GM19372 (cell line): ENCODE results near the gene NUDT3.
A peak's percentile ranks its signal among the peaks of the same experiment; 100 is the strongest.
"Not testable (repeated sequence)": the region's sequence is repeated elsewhere in the genome, so short reads cannot be mapped to it uniquely, and the experiment has no call there.

Experiments used
- ATAC-seq: cut with Tn5 transposase; IDR thresholded peaks from one replicate; pipeline ENCODE4 v1.9.1; 2021; ENCODE audit warnings: mild to moderate bottlenecking, low read depth, moderate library complexity; ENCODE audit not compliant: unreplicated experiment

The NUDT3 gene

DNA sequence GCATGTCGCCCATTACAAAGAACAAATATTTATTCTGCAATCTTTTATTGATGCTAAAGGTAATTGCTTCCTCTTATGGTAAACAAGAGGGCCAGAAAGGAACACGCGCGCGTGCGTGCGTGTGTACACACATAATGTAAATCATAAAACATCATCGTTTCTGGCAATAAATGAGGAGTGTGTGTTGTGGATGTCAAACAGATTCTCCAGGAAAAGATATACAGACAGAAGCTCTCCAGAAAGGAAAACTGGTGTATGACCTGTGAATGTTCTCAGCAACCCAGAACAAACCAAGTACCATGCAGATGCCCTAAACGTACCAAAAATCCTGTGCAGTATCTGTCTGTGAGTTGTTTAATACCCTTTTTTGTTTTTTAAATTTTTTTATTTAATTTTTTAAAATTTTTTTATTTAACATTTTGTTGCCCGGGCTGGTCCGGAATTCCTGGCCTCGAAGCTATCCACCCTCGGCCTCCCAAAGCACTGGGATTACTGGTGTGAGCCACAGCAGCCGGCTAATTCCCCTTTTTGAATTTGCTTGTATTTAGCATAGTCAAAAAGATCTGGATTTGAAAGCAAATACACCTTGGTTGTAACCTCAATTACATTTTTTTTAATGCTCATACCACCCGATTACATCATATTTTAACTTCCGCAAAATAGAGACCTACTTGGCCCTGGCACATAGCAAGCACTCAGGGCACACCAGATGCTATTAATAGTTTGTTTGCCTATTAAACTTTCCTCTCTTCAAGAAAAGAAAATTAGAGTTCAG lies 909 bp upstream of the NUDT3 start:
- ATAC-seq, result no peak

GRCh38 chr6:34391786-34392496 lies 528 bp downstream of the NUDT3 start:
- ATAC-seq, result peak; percentile 34

GRCh38 chr6:34391473-34391785 lies 1.0 kb downstream of the NUDT3 start:
- no peak for ATAC-seq

DNA sequence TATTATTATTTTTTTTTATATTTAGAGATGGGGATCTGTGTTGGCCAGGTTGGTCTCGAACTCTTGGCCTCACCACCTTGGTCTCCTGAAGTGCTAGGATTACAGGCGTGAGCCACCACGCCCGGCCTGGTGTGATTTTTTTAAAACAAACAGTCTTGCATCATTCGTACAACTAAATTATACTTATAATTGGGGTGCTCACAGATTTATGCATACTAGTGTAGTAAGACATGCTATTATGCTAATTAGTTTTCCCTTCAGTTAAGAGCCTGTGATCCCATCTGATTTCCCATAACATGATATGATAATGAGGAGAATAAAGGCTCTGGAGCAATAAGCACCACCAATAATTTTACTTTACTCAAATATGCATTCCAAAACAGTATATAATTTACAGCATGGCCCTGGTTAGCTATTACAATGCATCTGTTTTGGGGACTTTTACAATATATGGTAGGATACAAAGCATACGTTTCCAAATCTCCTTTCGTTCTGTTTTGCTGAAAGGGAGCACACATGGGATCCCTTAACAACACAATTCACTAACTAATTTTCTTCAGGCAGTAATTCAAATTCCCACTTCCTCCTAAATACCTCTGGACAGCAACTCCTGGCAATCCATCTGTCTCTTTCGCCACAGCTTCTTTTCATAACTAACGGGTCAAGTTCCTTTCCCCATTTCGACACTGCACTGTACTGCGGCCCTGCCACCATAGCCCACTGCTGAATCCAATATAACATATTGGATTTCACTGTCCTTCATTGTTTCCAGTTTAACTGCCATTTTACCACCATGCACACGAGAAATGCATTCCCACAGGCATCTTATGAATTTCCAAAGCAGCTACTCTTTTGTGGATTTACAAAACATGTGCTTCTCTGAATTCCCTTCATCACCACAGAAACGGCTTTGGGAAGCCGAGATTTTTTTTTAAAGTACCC lies 1.7 kb downstream of the NUDT3 start:
- no peak for ATAC-seq

- ATAC-seq, result no peak
Measured at GRCh38 chr6:34389034-34389433, 3.4 kb downstream of the NUDT3 start.

- ATAC-seq, result no peak
Measured at GRCh38 chr6:34388421-34388820, 4.0 kb downstream of the NUDT3 start.

DNA sequence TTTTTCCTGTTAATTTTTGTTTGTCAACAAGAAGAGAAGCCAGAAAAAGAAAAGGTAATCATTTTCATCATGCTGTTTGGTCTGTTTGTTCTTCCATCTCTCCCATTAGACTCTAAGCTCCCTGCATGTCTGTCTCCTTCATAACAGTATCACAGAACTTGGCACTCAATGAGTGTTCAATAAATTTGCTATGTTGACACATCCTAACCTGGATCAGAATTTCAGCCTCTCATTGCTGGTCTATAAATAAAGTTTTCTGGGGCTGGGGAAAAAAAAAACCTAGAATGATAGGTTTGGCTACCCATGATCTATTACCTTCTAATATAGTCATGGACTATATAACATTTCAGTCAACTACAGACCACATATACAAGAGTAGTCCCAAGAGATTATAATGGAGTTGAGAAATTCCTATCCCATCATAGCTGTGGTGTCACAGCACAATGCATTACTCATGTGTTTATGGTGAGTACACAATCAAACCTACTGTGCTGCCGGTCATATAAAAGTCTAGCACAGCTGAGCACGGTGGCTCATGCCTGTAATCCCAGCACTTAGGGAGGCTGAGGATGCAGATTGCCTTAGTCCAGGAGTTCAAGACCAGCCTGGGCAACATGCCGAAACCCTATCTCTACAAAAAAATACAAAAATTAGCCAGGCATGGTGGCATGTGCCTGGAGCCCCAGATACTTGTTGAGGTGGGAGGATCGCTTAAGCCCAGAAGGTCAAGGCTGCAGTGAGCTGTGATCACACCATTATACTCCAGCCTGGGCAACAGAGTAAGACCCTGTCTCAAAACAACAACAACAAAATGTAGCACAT lies 5.9 kb downstream of the NUDT3 start:
- no peak for ATAC-seq

DNA sequence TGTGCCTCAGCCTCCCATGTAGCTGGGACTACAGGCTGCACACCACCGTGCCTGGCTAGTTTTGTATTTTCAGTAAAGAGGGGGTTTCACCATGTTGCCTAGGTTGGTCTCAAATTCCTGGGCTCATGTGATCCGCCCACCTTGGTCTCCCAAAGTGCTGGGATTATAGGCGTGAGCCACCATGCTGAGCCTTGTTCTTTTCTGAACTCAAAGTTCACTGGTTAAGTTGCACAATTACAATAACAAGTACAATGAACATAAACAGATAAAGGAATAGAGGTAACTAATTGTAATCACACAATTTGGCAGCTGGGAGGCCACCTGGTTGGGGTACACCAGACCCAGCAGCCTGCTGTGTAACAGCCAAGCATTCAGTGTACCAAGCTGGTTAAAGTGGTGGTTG lies 6.7 kb downstream of the NUDT3 start:
- ATAC-seq, result no peak

GRCh38 chr6:34384321-34385153 lies 7.9 kb downstream of the NUDT3 start:
- ATAC-seq, result no peak

DNA sequence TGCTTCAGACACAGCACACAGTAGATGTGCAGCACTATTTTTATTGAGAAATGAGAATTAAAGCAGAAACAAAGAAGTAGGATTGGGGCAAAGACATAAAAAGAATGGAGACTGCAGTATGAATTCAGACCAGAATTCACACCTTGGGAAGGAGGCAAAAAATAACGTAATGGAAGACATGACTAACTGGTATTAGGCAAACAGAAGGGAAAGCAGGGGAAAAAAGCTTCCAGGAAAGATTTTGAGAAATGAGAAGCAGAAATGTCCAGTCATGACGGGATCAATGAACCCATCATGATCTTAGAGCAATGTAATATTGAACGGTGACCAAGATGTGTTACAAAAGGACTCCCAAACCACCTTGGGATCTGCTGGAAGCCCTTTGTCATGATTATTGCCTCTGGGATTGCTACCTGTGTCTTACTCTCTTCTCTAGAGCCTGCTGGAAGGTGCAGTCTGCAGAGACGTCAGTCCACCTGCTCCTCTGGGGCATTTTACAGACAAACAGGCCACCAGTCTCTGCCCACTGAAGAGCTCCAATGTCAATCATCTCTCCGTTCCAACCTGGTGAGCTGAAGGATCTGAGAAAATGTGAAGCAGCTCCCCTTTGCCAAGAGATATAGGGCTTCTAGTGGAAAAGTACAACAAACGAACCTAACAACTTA lies 8.7 kb downstream of the NUDT3 start:
- ATAC-seq, result no peak

DNA sequence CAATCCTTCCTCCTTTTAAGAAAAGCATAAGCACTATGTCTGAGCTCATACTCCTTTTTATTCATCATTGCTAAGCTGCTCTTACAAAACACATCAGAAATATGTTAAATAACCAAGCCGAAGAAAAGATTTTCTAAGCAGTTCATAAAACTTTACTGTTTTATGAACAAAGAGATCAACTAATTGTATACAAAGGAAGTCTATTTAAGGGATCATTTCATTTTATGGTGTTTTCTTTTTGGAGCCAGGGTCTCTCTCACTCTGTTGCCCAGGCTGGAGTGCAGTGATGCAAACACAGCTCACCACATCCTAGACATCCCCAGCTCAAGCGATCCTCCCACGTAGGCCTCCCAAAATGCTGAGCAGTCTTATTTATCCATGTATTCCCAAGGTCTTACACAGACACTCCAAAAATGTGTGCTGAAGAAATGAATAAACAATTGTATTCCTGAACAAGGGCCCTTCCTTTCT lies 9.3 kb downstream of the NUDT3 start:
- no peak for ATAC-seq

- no peak for ATAC-seq
Measured at GRCh38 chr6:34381081-34381480, 11.4 kb downstream of the NUDT3 start.

GRCh38 chr6:34378470-34378869 lies 14.0 kb downstream of the NUDT3 start:
- no peak for ATAC-seq

GRCh38 chr6:34377984-34378383 lies 14.5 kb downstream of the NUDT3 start:
- no peak for ATAC-seq

GRCh38 chr6:34377571-34377970 lies 14.9 kb downstream of the NUDT3 start:
- not testable (repeated sequence) for ATAC-seq

GRCh38 chr6:34375833-34376232 lies 16.6 kb downstream of the NUDT3 start:
- ATAC-seq, result no peak

DNA sequence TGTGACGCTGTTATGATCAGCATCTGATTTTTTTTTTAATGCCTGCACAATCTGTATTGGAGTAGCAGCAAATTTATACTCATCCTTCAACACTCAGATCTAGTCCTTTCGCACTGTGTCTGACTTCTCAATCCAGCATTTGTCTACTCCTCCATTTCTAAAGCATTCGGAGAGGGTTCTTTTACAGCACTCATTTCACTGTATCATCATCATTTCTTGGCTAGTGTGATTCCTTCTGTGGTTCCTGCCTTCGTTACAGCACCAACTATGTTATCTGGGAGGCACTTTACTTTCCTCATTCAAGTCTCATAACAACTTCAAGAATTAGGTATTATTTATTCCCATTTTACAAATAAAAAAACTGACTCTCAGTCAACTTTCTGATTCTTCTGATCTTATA lies 18.0 kb downstream of the NUDT3 start:
- no peak for ATAC-seq

- ATAC-seq, result no peak
Measured at GRCh38 chr6:34374069-34374468, 18.4 kb downstream of the NUDT3 start.

DNA sequence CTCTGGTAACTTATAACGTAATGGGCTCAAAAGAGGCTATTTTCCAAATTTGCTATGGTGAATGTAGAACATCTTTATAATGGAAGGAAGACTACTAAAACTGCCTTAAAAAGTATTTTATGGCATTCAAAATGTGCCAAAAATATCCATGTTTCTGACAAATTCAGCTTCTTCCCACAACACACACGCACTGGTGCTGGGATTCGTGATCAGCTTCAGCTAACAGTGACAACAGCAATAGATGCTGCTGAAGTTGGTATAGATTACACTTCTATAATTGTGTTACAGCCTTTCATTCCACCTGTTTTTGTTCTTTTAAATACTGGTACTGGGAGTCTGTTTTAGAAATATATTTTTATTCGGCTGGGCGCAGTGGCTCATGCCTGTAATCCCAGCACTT lies 19.0 kb downstream of the NUDT3 start:
- no peak for ATAC-seq
